ENCODE measurements around the gene CNOT6L.

Gene CNOT6L

GRCh38 chr4:77795326-77795725 is 23.8 kb downstream of the CNOT6L start:
- no peak overlapping the region for H3K4me3 ChIP-seq (ENCODE audit: low read depth, low read length)
- TF ChIP-seq CTCF (IDR thresholded peaks at IDR 0.05; ENCODE audit: insufficient read depth, low read length, missing control alignments) = no peak
- DNase-seq (ENCODE audit: low read depth, low spot score) = no peak
- CTCF ChIA-PET = no interaction called here
- POLR2A ChIA-PET = no interaction called here

- no peak overlapping the region for H3K4me3 ChIP-seq (ENCODE audit: low read depth, low read length)
- ChIA-PET CTCF (no interaction called here), POLR2A (no interaction called here)
- TF ChIP-seq CTCF (IDR thresholded peaks at IDR 0.05; ENCODE audit: insufficient read depth, low read length, missing control alignments) = no peak
- no peak for DNase-seq (ENCODE audit: low read depth, low spot score)
These were observed 29.0 kb downstream of the CNOT6L start for GRCh38 chr4:77790146-77790545.

GRCh38 chr4:77788990-77789389 is 30.2 kb downstream of the CNOT6L start:
- TF ChIP-seq CTCF (IDR thresholded peaks at IDR 0.05; ENCODE audit: insufficient read depth, low read length, missing control alignments) = no peak
- ChIA-PET POLR2A (no interaction called here), CTCF (interaction anchor here (0.9 kb wide), 1 partner anchor 8 kb away, joined by 3 read pairs; no protein-coding TSS in a partner anchor)
- H3K4me3 ChIP-seq (ENCODE audit: low read depth, low read length) = no peak overlapping the region
- DNase-seq (ENCODE audit: low read depth, low spot score) = no peak

- no peak overlapping the region for H3K4me3 ChIP-seq (ENCODE audit: low read depth, low read length)
- CTCF ChIA-PET = no interaction called here
- TF ChIP-seq CTCF (IDR thresholded peaks at IDR 0.05; ENCODE audit: insufficient read depth, low read length, missing control alignments) = no peak
- DNase-seq (ENCODE audit: low read depth, low spot score) = no peak
- POLR2A ChIA-PET = no interaction called here
These were observed 31.2 kb downstream of the CNOT6L start for GRCh38 chr4:77787969-77788368.

GRCh38 chr4:77785669-77786068 is 33.5 kb downstream of the CNOT6L start:
- no peak overlapping the region for H3K4me3 ChIP-seq (ENCODE audit: low read depth, low read length)
- TF ChIP-seq CTCF (IDR thresholded peaks at IDR 0.05; ENCODE audit: insufficient read depth, low read length, missing control alignments) = no peak
- DNase-seq (ENCODE audit: low read depth, low spot score) = no peak
- ChIA-PET POLR2A (no interaction called here), CTCF (no interaction called here)

GRCh38 chr4:77783895-77784294 is 35.3 kb downstream of the CNOT6L start:
- ChIA-PET CTCF (no interaction called here), POLR2A (no interaction called here)
- TF ChIP-seq CTCF (IDR thresholded peaks at IDR 0.05; ENCODE audit: insufficient read depth, low read length, missing control alignments) = no peak
- no peak for DNase-seq (ENCODE audit: low read depth, low spot score)
- no peak overlapping the region for H3K4me3 ChIP-seq (ENCODE audit: low read depth, low read length)

All from AG04449 (cell line).